PFSK-1 (cell line): ENCODE measurements around the gene TEAD2.

Experiments
- FOXP2 ChIP-seq: optimal IDR thresholded peaks from 2 replicates; pipeline ENCODE3; 2011; ENCODE audit warnings: borderline replicate concordance, control low read depth, inconsistent platforms; ENCODE audit not compliant: insufficient read depth; ENCODE audit errors: extremely low read length, extremely low read depth
- POLR2AphosphoS5 ChIP-seq: IDR thresholded peaks from 2 replicates; pipeline ENCODE4 v1.6.1; 2012; ENCODE audit warnings: low read depth, mild to moderate bottlenecking, control low read depth, low read length, moderate library complexity
- REST ChIP-seq, 2 experiments: IDR thresholded peaks; 2 replicates each; pipeline versions ENCODE4 v1.6.1 to v1.8.0; 2011 to 2012; ENCODE audit warnings: low read depth in 2 of 2, low read length in 2 of 2, control low read depth in 1 of 2, inconsistent platforms in 1 of 2, mild to moderate bottlenecking in 1 of 2, moderate library complexity in 1 of 2; ENCODE audit not compliant: insufficient read depth in 1 of 2
- SIN3A ChIP-seq: IDR thresholded peaks from 2 replicates; pipeline ENCODE4 v1.6.1; 2012; ENCODE audit warnings: mild to moderate bottlenecking, low read length, moderate library complexity, borderline replicate concordance; ENCODE audit not compliant: insufficient read depth
- TAF1 ChIP-seq: IDR thresholded peaks from 2 replicates; pipeline ENCODE4 v1.6.1; 2012; ENCODE audit warnings: low read length, control low read depth, borderline replicate concordance; ENCODE audit not compliant: insufficient read depth

TEAD2 gene

GRCh38 chr19:49383599-49383998, 21.4 kb upstream of the TEAD2 start:
- TF ChIP-seq TAF1: no peak
- TF ChIP-seq SIN3A: no peak
- TF ChIP-seq FOXP2: no peak
- TF ChIP-seq POLR2AphosphoS5: no peak
- no peak for TF ChIP-seq REST (IDR thresholded peaks at IDR 0.05; ENCODE audit: insufficient read depth in 1 of 2, low read depth in 2 of 2, low read length in 2 of 2)

GRCh38 chr19:49382639-49383038, 20.4 kb upstream of the TEAD2 start:
- TF ChIP-seq FOXP2: no peak
- no peak for TF ChIP-seq POLR2AphosphoS5
- TF ChIP-seq SIN3A: no peak
- no peak for TF ChIP-seq TAF1
- no peak for TF ChIP-seq REST (IDR thresholded peaks at IDR 0.05; ENCODE audit: insufficient read depth in 1 of 2, low read depth in 2 of 2, low read length in 2 of 2)

- TF ChIP-seq REST (IDR thresholded peaks at IDR 0.05; ENCODE audit: insufficient read depth in 1 of 2, low read depth in 2 of 2, low read length in 2 of 2) (no peak), POLR2AphosphoS5 (no peak), TAF1 (no peak), SIN3A (no peak), FOXP2 (no peak)
Observed at GRCh38 chr19:49380391-49380790, 18.2 kb upstream of the TEAD2 start.

GRCh38 chr19:49378512-49378911, 16.3 kb upstream of the TEAD2 start:
- TF ChIP-seq POLR2AphosphoS5 (no peak), TAF1 (no peak), FOXP2 (no peak), SIN3A (no peak), REST (IDR thresholded peaks at IDR 0.05; ENCODE audit: insufficient read depth in 1 of 2, low read depth in 2 of 2, low read length in 2 of 2) (no peak)

GRCh38 chr19:49374665-49375434, 12.6 kb upstream of the TEAD2 start:
- TF ChIP-seq TAF1: no peak
- no peak for TF ChIP-seq FOXP2
- TF ChIP-seq POLR2AphosphoS5: no peak
- no peak for TF ChIP-seq REST (IDR thresholded peaks at IDR 0.05; ENCODE audit: insufficient read depth in 1 of 2, low read depth in 2 of 2, low read length in 2 of 2)
- no peak for TF ChIP-seq SIN3A
